Activated CD8-positive, alpha-beta memory T cell treated with anti-CD3 and anti-CD28 coated beads, Interleukin-2, amount 10 ng/mL, durations not matched to agents 7 days and 5 days (primary cell): ENCODE results near the gene EFCAB6. TPM values are rescaled to one million over a fixed set of nuclear protein-coding genes. Genes with fewer than 3 reads are reported as not detected.

Experiments
- ATAC-seq: fragments of 150-1000 bp; cut with Tn5 transposase; one replicate; pipeline ENCODE4 v1.10.0; 2021; ENCODE audit warnings: moderate library complexity
- CTCF ChIA-PET: fragments of 350-600 bp; sonication (Branson Sonifier 250); formaldehyde crosslinking; loops from one replicate; lab custom pipeline; 2021; ENCODE audit warnings: antibody characterized with exemption; lab: Charles Lee
- DNase-seq: peaks from one replicate; pipeline ENCODE4 v3.0.0-alpha.2; 2020
- H3K27ac Mint-ChIP-seq: one replicate; pipeline ENCODE4 v1.8.0; 2021; ENCODE audit warnings: mild to moderate bottlenecking, mixed read lengths
- H3K27me3 Mint-ChIP-seq: one replicate; pipeline ENCODE4 v1.8.0; 2021; ENCODE audit warnings: mixed read lengths
- H3K36me3 Mint-ChIP-seq: one replicate; pipeline ENCODE4 v1.8.0; 2021; ENCODE audit warnings: mild to moderate bottlenecking, mixed read lengths
- H3K4me1 Mint-ChIP-seq: one replicate; pipeline ENCODE4 v1.8.0; 2021; ENCODE audit warnings: mixed read lengths
- H3K4me3 Mint-ChIP-seq: one replicate; pipeline ENCODE4 v1.8.0; 2021; ENCODE audit warnings: mild to moderate bottlenecking, moderate library complexity, mixed read lengths
- H3K9me3 Mint-ChIP-seq: one replicate; pipeline ENCODE4 v1.8.0; 2022; ENCODE audit warnings: low read depth, mixed read lengths
- total RNA-seq, 2 experiments: library from RNA; stranded (reverse); gene quantifications; one replicate each; pipeline ENCODE4 v1.2.3, GENCODE V29; 2021

EFCAB6 gene
- total RNA-seq, 2 experiments from 2014 or later, result 0.14 to 0.32 TPM

- Mint-ChIP-seq H3K36me3 (no peaks in the 10 kb centered on the region), H3K27ac (no peak overlapping the region), H3K4me1 (no peaks in the 10 kb centered on the region), H3K4me3 (no peak overlapping the region), H3K27me3 (no peaks in the 10 kb centered on the region), H3K9me3 (no peaks in the 10 kb centered on the region)
- DNase-seq (no peak), ATAC-seq (no peak)
- CTCF ChIA-PET, result no interaction called here
These were observed 31.9 kb upstream of the EFCAB6 start for GRCh38 chr22:43843783-43844530.

- Mint-ChIP-seq H3K9me3 (no peaks in the 10 kb centered on the region), H3K27me3 (no peaks in the 10 kb centered on the region), H3K4me1 (no peaks in the 10 kb centered on the region), H3K4me3 (no peak overlapping the region), H3K36me3 (no peaks in the 10 kb centered on the region), H3K27ac (no peak overlapping the region)
- CTCF ChIA-PET, result no interaction called here
- DNase-seq, result no peak
- ATAC-seq, result no peak
These were observed 29.6 kb upstream of the EFCAB6 start for GRCh38 chr22:43841742-43842141.

GRCh38 chr22:43840851-43841250 lies 28.7 kb upstream of the EFCAB6 start:
- Mint-ChIP-seq H3K4me1 (no peaks in the 10 kb centered on the region), H3K9me3 (no peaks in the 10 kb centered on the region), H3K27me3 (no peaks in the 10 kb centered on the region), H3K4me3 (no peak overlapping the region), H3K27ac (no peak overlapping the region), H3K36me3 (no peaks in the 10 kb centered on the region)
- CTCF ChIA-PET, result no interaction called here
- DNase-seq (no peak), ATAC-seq (no peak)

- CTCF ChIA-PET, result no interaction called here
- Mint-ChIP-seq H3K27me3 (peaks cover 3% of the 10 kb centered on the region), H3K4me3 (no peak overlapping the region), H3K27ac (no peak overlapping the region), H3K9me3 (no peaks in the 10 kb centered on the region), H3K36me3 (no peaks in the 10 kb centered on the region), H3K4me1 (no peaks in the 10 kb centered on the region)
- DNase-seq, result no peak
- no peak for ATAC-seq
These were observed 28.3 kb upstream of the EFCAB6 start for GRCh38 chr22:43840431-43840830.

- Mint-ChIP-seq H3K27me3 (peaks cover 6% of the 10 kb centered on the region), H3K4me3 (no peak overlapping the region), H3K9me3 (no peaks in the 10 kb centered on the region), H3K36me3 (no peaks in the 10 kb centered on the region), H3K27ac (no peak overlapping the region), H3K4me1 (no peaks in the 10 kb centered on the region)
- no peak for ATAC-seq
- DNase-seq, result no peak
- CTCF ChIA-PET, result no interaction called here
These were observed 27.7 kb upstream of the EFCAB6 start for GRCh38 chr22:43839781-43840180.

GRCh38 chr22:43838571-43839307 lies 26.6 kb upstream of the EFCAB6 start:
- Mint-ChIP-seq H3K9me3 (no peaks in the 10 kb centered on the region), H3K4me3 (no peak overlapping the region), H3K4me1 (no peaks in the 10 kb centered on the region), H3K36me3 (no peaks in the 10 kb centered on the region), H3K27ac (no peak overlapping the region), H3K27me3 (peaks cover 6% of the 10 kb centered on the region)
- ATAC-seq (no peak), DNase-seq (no peak)
- CTCF ChIA-PET, result no interaction called here

GRCh38 chr22:43838161-43838560 lies 26.1 kb upstream of the EFCAB6 start:
- peaks cover 6% of the 10 kb centered on the region for H3K27me3 Mint-ChIP-seq
- CTCF ChIA-PET, result no interaction called here
- no peak for DNase-seq
- H3K4me1 Mint-ChIP-seq, result no peaks in the 10 kb centered on the region
- no peak for ATAC-seq
- no peak overlapping the region for H3K4me3 Mint-ChIP-seq
- H3K9me3 Mint-ChIP-seq, result no peaks in the 10 kb centered on the region
- H3K36me3 Mint-ChIP-seq, result no peaks in the 10 kb centered on the region
- no peak overlapping the region for H3K27ac Mint-ChIP-seq

GRCh38 chr22:43837666-43838065 lies 25.6 kb upstream of the EFCAB6 start:
- H3K27me3 Mint-ChIP-seq, result peaks cover 6% of the 10 kb centered on the region
- H3K27ac Mint-ChIP-seq, result no peak overlapping the region
- CTCF ChIA-PET, result no interaction called here
- H3K4me3 Mint-ChIP-seq, result no peak overlapping the region
- H3K36me3 Mint-ChIP-seq, result no peaks in the 10 kb centered on the region
- H3K4me1 Mint-ChIP-seq, result no peaks in the 10 kb centered on the region
- H3K9me3 Mint-ChIP-seq, result no peaks in the 10 kb centered on the region
- no peak for ATAC-seq
- no peak for DNase-seq

- Mint-ChIP-seq H3K9me3 (no peaks in the 10 kb centered on the region), H3K27me3 (peaks cover 6% of the 10 kb centered on the region), H3K4me3 (no peak overlapping the region), H3K36me3 (no peaks in the 10 kb centered on the region), H3K27ac (no peak overlapping the region), H3K4me1 (no peaks in the 10 kb centered on the region)
- DNase-seq (no peak), ATAC-seq (no peak)
- CTCF ChIA-PET, result interaction anchor here (1.3 kb wide), 1 partner anchor 49 kb away, joined by 3 read pairs; no protein-coding TSS in a partner anchor
These were observed 23.6 kb upstream of the EFCAB6 start for GRCh38 chr22:43835736-43836135.

GRCh38 chr22:43835166-43835565 lies 23.1 kb upstream of the EFCAB6 start:
- Mint-ChIP-seq H3K27me3 (peaks cover 6% of the 10 kb centered on the region), H3K9me3 (no peaks in the 10 kb centered on the region), H3K4me3 (no peak overlapping the region), H3K4me1 (no peaks in the 10 kb centered on the region), H3K27ac (no peak overlapping the region), H3K36me3 (no peaks in the 10 kb centered on the region)
- ATAC-seq (no peak), DNase-seq (no peak)
- CTCF ChIA-PET, result interaction anchor here (1.3 kb wide), 1 partner anchor 50 kb away, joined by 3 read pairs; no protein-coding TSS in a partner anchor

GRCh38 chr22:43833286-43834240 lies 21.5 kb upstream of the EFCAB6 start:
- DNase-seq (no peak), ATAC-seq (no peak)
- Mint-ChIP-seq H3K9me3 (no peaks in the 10 kb centered on the region), H3K4me3 (no peak overlapping the region), H3K27me3 (peaks cover 6% of the 10 kb centered on the region), H3K4me1 (no peaks in the 10 kb centered on the region), H3K27ac (no peak overlapping the region), H3K36me3 (no peaks in the 10 kb centered on the region)
- CTCF ChIA-PET, result no interaction called here

- Mint-ChIP-seq H3K36me3 (no peaks in the 10 kb centered on the region), H3K4me1 (no peaks in the 10 kb centered on the region), H3K4me3 (no peak overlapping the region), H3K27ac (no peak overlapping the region), H3K27me3 (peaks cover 6% of the 10 kb centered on the region), H3K9me3 (no peaks in the 10 kb centered on the region)
- no peak for DNase-seq
- CTCF ChIA-PET, result no interaction called here
- no peak for ATAC-seq
These were observed 20.5 kb upstream of the EFCAB6 start for GRCh38 chr22:43832393-43833265.
